K562 (cell line): Measurements from ENCODE around the gene OCRL. TPM values are rescaled to one million over a fixed set of nuclear protein-coding genes. Genes with fewer than 3 reads are reported as not detected.

Experiments
- ATAC-seq: fragments of 200-7000 bp; cut with Tn5 transposase; 3 replicates; pipeline ENCODE4 v1.9.1; 2020; ENCODE audit warnings: moderate library complexity
- BruUV-seq: library from RNA; stranded (reverse); fragments of 400-500 nt; replicated peaks from 2 replicates; lab custom pipeline; 2021; lab: Mats Ljungman, UMichigan
- CTCF ChIA-PET: fragments of 300-600 bp; formaldehyde crosslinking; extraction: SDS; loops from one replicate; lab custom pipeline; 2021; ENCODE audit warnings: low intra/inter-chr PET ratio; lab: Yijun Ruan, JAX
- POLR2A ChIA-PET: fragments of 300-600, 350-650 bp; sonication (Branson Sonifier 250); formaldehyde crosslinking; extraction: SDS; loops from one replicate; lab custom pipeline; 2021; ENCODE audit warnings: antibody characterized with exemption, inconsistent platforms; lab: Yijun Ruan, JAX
- DNase-seq, 4 experiments: peaks; one replicate each; pipeline versions ENCODE4 v3.0.0 to v3.0.0-alpha.2; 2011 to 2018; ENCODE audit warnings: low spot score in 3 of 4, mixed read lengths in 3 of 4; ENCODE audit errors: extremely low read depth in 1 of 4
- FAIRE-seq: peaks from 2 replicates; lab custom pipeline; 2011; peaks lifted over from hg19 to GRCh38; lab: Jason Lieb, UNC
- H2AFZ ChIP-seq: 2 replicates; pipeline ENCODE4 v1.6.0; 2011; ENCODE audit warnings: low read depth, low read length, control low read depth, inconsistent platforms
- H3K27ac ChIP-seq: fragments of 200-600 bp; 3 replicates; pipeline ENCODE4 v1.8.0; 2011; ENCODE audit warnings: low read depth, mild to moderate bottlenecking, control low read depth, inconsistent platforms, low read length, moderate library complexity, mixed read lengths; ENCODE audit errors: extremely low read depth
- H3K27me3 ChIP-seq, 2 experiments: fragments of 300-600 bp in 1 of 2; 2 replicates in 1 of 2; 3 replicates in 1 of 2; pipeline versions ENCODE4 v1.6.0 to v1.8.0; 2011; ENCODE audit warnings: inconsistent platforms in 2 of 2, low read length in 2 of 2, mild to moderate bottlenecking in 1 of 2, mixed read lengths in 1 of 2, moderate library complexity in 1 of 2; ENCODE audit not compliant: control insufficient read depth in 2 of 2, insufficient read depth in 2 of 2
- H3K36me3 ChIP-seq: fragments of 300-600 bp; 3 replicates; pipeline ENCODE4 v1.8.0; 2011; ENCODE audit warnings: mild to moderate bottlenecking, low read length, inconsistent platforms; ENCODE audit not compliant: control insufficient read depth, insufficient read depth
- H3K4me1 ChIP-seq, 2 experiments: fragments of 200-600 bp in 1 of 2; replicated peaks in 1 of 2; 2 replicates in 1 of 2; 3 replicates in 1 of 2; pipeline versions ENCODE4 v1.5.1 to v1.8.0; 2011; ENCODE audit warnings: inconsistent platforms in 2 of 2, low read length in 2 of 2, mild to moderate bottlenecking in 1 of 2, mixed read lengths in 1 of 2, moderate library complexity in 1 of 2; ENCODE audit not compliant: control insufficient read depth in 2 of 2, insufficient read depth in 2 of 2
- H3K4me2 ChIP-seq: 2 replicates; pipeline ENCODE4 v1.6.1; 2011; ENCODE audit warnings: low read length, control low read depth, inconsistent platforms, mixed read lengths; ENCODE audit not compliant: insufficient read depth
- H3K4me3 ChIP-seq: fragments of 200-600 bp; sonication (generic), shearing (Covaris generic); 2 replicates; pipeline ENCODE4 v1.5.1; 2016; ENCODE audit warnings: control low read depth, inconsistent platforms
- H3K79me2 ChIP-seq: fragments of 200-600 bp; 3 replicates; pipeline ENCODE4 v1.8.0; 2011; ENCODE audit warnings: low read length, inconsistent platforms; ENCODE audit not compliant: control insufficient read depth, insufficient read depth
- H3K9ac ChIP-seq, 2 experiments: 2 replicates each; pipeline versions ENCODE4 v1.6.0 to v1.6.1; 2011; ENCODE audit warnings: low read depth in 2 of 2, low read length in 2 of 2, control low read depth in 1 of 2, inconsistent platforms in 1 of 2, mild to moderate bottlenecking in 1 of 2, mixed read lengths in 1 of 2; ENCODE audit not compliant: insufficient read depth in 1 of 2
- H3K9me1 ChIP-seq: one replicate; pipeline ENCODE4 v1.6.0; 2011; ENCODE audit warnings: inconsistent platforms, mild to moderate bottlenecking, low read length, moderate library complexity; ENCODE audit not compliant: control insufficient read depth, insufficient read depth
- H3K9me3 ChIP-seq: replicated peaks from 2 replicates; pipeline ENCODE4 v1.5.1; 2011; ENCODE audit warnings: low read depth, low read length, inconsistent platforms; ENCODE audit not compliant: control insufficient read depth, insufficient read depth
- H4K20me1 ChIP-seq: replicated peaks from 2 replicates; pipeline ENCODE4 v1.6.1; 2011; ENCODE audit warnings: low read length, inconsistent platforms, mixed read lengths; ENCODE audit not compliant: control insufficient read depth, insufficient read depth
- AFF4 ChIP-seq: sonication (generic); formaldehyde crosslinking; IDR thresholded peaks from 2 replicates; pipeline ENCODE4 v1.8.0; 2023; ENCODE audit warnings: mild to moderate bottlenecking, missing genetic modification reagents
- ATF7 ChIP-seq: fragments of 450-650 bp; IDR thresholded peaks from 2 replicates; pipeline ENCODE4 v1.7.1; 2014; ENCODE audit warnings: mild to moderate bottlenecking, moderate library complexity
- BCL6 ChIP-seq: fragments of 250-450 bp; sonication (Bioruptor Pico); IDR thresholded peaks from 2 replicates; pipeline ENCODE4 v1.4.0; 2020
- CAMTA2 ChIP-seq: fragments of 250-450 bp; sonication (Bioruptor Pico); conservative IDR thresholded peaks from 2 replicates; pipeline ENCODE4 v1.5.1; 2022
- CLOCK ChIP-seq: fragments of 250-450 bp; sonication (Bioruptor Pico); IDR thresholded peaks from 2 replicates; pipeline ENCODE4 v1.4.0; 2020; ENCODE audit warnings: mild to moderate bottlenecking, moderate library complexity, borderline replicate concordance
- EWSR1 ChIP-seq: fragments of 450-650 bp; IDR thresholded peaks from 2 replicates; pipeline ENCODE4 v1.6.1; 2018; ENCODE audit warnings: borderline replicate concordance, mild to moderate bottlenecking, low read depth, moderate library complexity; ENCODE audit not compliant: partially characterized antibody
- HMGXB4 ChIP-seq: sonication (generic); formaldehyde crosslinking; IDR thresholded peaks from 2 replicates; pipeline ENCODE4 v1.8.1; 2023; ENCODE audit warnings: mild to moderate bottlenecking, missing genetic modification reagents
- MBD1 ChIP-seq: fragments of 250-450 bp; sonication (Bioruptor Pico); IDR thresholded peaks from 2 replicates; pipeline ENCODE4 v1.8.0; 2022; ENCODE audit warnings: inconsistent platforms
- MLLT1 ChIP-seq, 2 experiments: fragments of 450-650 bp; IDR thresholded peaks; 2 replicates each; pipeline ENCODE4 v1.6.1; 2016
- WGBS: fragments of 100-300 bp; shearing (Covaris generic); methylation state at CpG from one replicate; pipeline ENCODE4 v1.1.6; 2016; ENCODE audit warnings: low coverage, mixed read lengths; ENCODE audit not compliant: insufficient coverage; ENCODE audit errors: missing lambda C conversion rate; 5-methylcytosine and 5-hydroxymethylcytosine counted together
- in situ Hi-C: fragments of 300-500 bp; cut with MboI; formaldehyde crosslinking; loops from 4 replicates; pipeline ENCODE4 v1.15.0; 2018; ENCODE audit warnings: inconsistent platforms, mixed read lengths
- intact Hi-C: fragments of 100-400 bp; cut with micrococcal nuclease; formaldehyde crosslinking; loops from 2 replicates; pipeline ENCODE4 v1.14.2; 2022
- polyA plus RNA-seq, 8 experiments: library from polyadenylated mRNA; depleted of rRNA in 4 of 8; stranded (reverse) in 5 of 8; unstranded in 3 of 8; fragments of >200 nt; fragmentation: Nextera tagmentation in 2 of 8; fragmentation: Illumina TruSeq in 1 of 8; extraction: Ambion mirVana in 2 of 8; extraction: Trizol in 1 of 8; gene quantifications; 2 replicates each; pipeline versions ENCODE4 v1.2.1 to v1.2.3, GENCODE V29; 2011 to 2014; ENCODE audit warnings: inconsistent platforms in 1 of 8, missing spikeins in 1 of 8
- total RNA-seq, 7 experiments: library from RNA; depleted of rRNA in 6 of 7; stranded (reverse); fragments of >200 nt in 6 of 7; fragmentation: Illumina TruSeq in 2 of 7; extraction: Trizol in 2 of 7; gene quantifications; 2 replicates each; pipeline versions ENCODE4 v1.2.1 to v1.2.3, GENCODE V29; 2011 to 2021; ENCODE audit warnings: low replicate concordance in 1 of 7

The OCRL gene
- total and polyA plus RNA-seq, 9 of the 15 experiments (the other 6 are each of a cell fraction or from before 2014, with no cell fraction given), result 2.2 to 23.4 (median 11.9) TPM

GRCh38 chrX:129516402-129516801, 23.7 kb upstream of the OCRL start:
- no peaks in the 10 kb centered on the region for H3K4me1 ChIP-seq
- H3K4me3 ChIP-seq, result no peak overlapping the region
- H2AFZ ChIP-seq, result no peak overlapping the region
- no peaks in the 10 kb centered on the region for H3K27me3 ChIP-seq
- in situ Hi-C loops, result no loop called here
- 3% methylated on average over 3 of the region's 3 CpGs for WGBS
- BruUV-seq, result no TSS peak
- H3K79me2 ChIP-seq, result no peaks in the 10 kb centered on the region
- FAIRE-seq (no peak), DNase-seq (peak in 1 of 4 experiments; percentile 7), ATAC-seq (no peak)
- H4K20me1 ChIP-seq, result no peaks in the 10 kb centered on the region
- no peak overlapping the region for H3K9ac ChIP-seq
- no peaks in the 10 kb centered on the region for H3K36me3 ChIP-seq
- ChIA-PET POLR2A (no interaction called here), CTCF (no interaction called here)
- H3K9me3 ChIP-seq, result no peaks in the 10 kb centered on the region
- intact Hi-C loops, result no loop called here
- no peak overlapping the region for H3K4me2 ChIP-seq
- H3K9me1 ChIP-seq, result no peaks in the 10 kb centered on the region
- no peak overlapping the region for H3K27ac ChIP-seq
- TF ChIP-seq AFF4 (CRISPR knock-in tag), result no peak
- TF ChIP-seq EWSR1, result no peak
- TF ChIP-seq ATF7, result peak; percentile 48; the same call in 1 of the 2 replicates
- TF ChIP-seq CAMTA2 (CRISPR knock-in tag), result no peak
- TF ChIP-seq CLOCK (CRISPR knock-in tag), result no peak
- TF ChIP-seq MBD1 (CRISPR knock-in tag), result no peak
- no peak for TF ChIP-seq BCL6 (CRISPR knock-in tag)
- TF ChIP-seq HMGXB4 (CRISPR knock-in tag), result no peak
- no peak for TF ChIP-seq MLLT1 (IDR thresholded peaks at IDR 0.05)
